SU-DHL-6 (cell line): Measurements from ENCODE around the gene FAM9A.

Source experiments
- H2AFZ ChIP-seq: fragments of 200-600 bp; sonication (generic); 2 replicates; pipeline ENCODE4 v1.6.1; 2014; ENCODE audit warnings: low read depth, mild to moderate bottlenecking, moderate library complexity, mixed read lengths, antibody characterized with exemption, low read length; ENCODE audit not compliant: severe bottlenecking
- H3F3A ChIP-seq: fragments of 200-600 bp; shearing (Covaris generic); 2 replicates; pipeline ENCODE4 v1.6.0; 2016; ENCODE audit warnings: antibody characterized with exemption, mild to moderate bottlenecking; ENCODE audit not compliant: insufficient read depth
- H3K27ac ChIP-seq: fragments of 200-600 bp; sonication (generic); 2 replicates; pipeline ENCODE4 v1.5.1; 2016; ENCODE audit warnings: low read depth, mild to moderate bottlenecking, low read length, moderate library complexity, mixed read lengths
- H3K27me3 ChIP-seq: fragments of 200-600 bp; sonication (generic), shearing (Covaris generic); 2 replicates; pipeline ENCODE4 v1.6.0; 2014; ENCODE audit warnings: mild to moderate bottlenecking, low read length
- H3K36me3 ChIP-seq: fragments of 200-600 bp; sonication (generic); 2 replicates; pipeline ENCODE4 v1.6.1; 2014; ENCODE audit warnings: mild to moderate bottlenecking, low read length, mixed read lengths
- H3K4me2 ChIP-seq: fragments of 300-600, 200-600 bp; shearing (Covaris generic), sonication (generic); 2 replicates; pipeline ENCODE4 v1.6.0; 2014; ENCODE audit warnings: low read length, low read depth, mild to moderate bottlenecking; ENCODE audit not compliant: poor library complexity, severe bottlenecking
- H3K4me3 ChIP-seq: fragments of 200-600 bp; sonication (generic); 2 replicates; pipeline ENCODE4 v1.5.1; 2014; ENCODE audit warnings: antibody characterized with exemption, low read length, mild to moderate bottlenecking, mixed read lengths; ENCODE audit not compliant: insufficient read depth, poor library complexity, severe bottlenecking
- H3K79me2 ChIP-seq: fragments of 200-600 bp; sonication (generic); 2 replicates; pipeline ENCODE4 v1.6.1; 2014; ENCODE audit warnings: mild to moderate bottlenecking, low read length, moderate library complexity; ENCODE audit not compliant: insufficient read depth
- H3K9ac ChIP-seq: fragments of 200-600 bp; sonication (generic); 2 replicates; pipeline ENCODE4 v1.7.0; 2014; ENCODE audit warnings: mild to moderate bottlenecking, low read length
- H3K9me2 ChIP-seq: fragments of 200-600 bp; sonication (generic); replicated peaks from 2 replicates; pipeline ENCODE4 v1.6.1; 2014; ENCODE audit warnings: low read length; ENCODE audit not compliant: insufficient read depth
- H3K9me3 ChIP-seq: fragments of 200-600 bp; sonication (generic); 2 replicates; pipeline ENCODE4 v1.6.1; 2014; ENCODE audit warnings: low read length, mixed read lengths; ENCODE audit not compliant: insufficient read depth
- H4K20me1 ChIP-seq: fragments of 200-600 bp; sonication (generic); 2 replicates; pipeline ENCODE4 v1.6.1; 2014; ENCODE audit warnings: low read depth, mild to moderate bottlenecking, antibody characterized with exemption, low read length, moderate library complexity, mixed read lengths
- CTCF ChIP-seq: fragments of 200-600 bp; sonication (generic); IDR thresholded peaks from one replicate; pipeline ENCODE4 v1.5.1; 2017; ENCODE audit warnings: antibody characterized with exemption, mild to moderate bottlenecking, low read length, moderate library complexity; ENCODE audit not compliant: insufficient read depth, poor library complexity, severe bottlenecking
- EZH2phosphoT487 ChIP-seq: fragments of 200-600 bp; sonication (generic), shearing (Covaris generic); conservative IDR thresholded peaks from 2 replicates; pipeline ENCODE4 v1.6.1; 2018; ENCODE audit warnings: mild to moderate bottlenecking, antibody characterized with exemption, low read length, moderate library complexity, mixed read lengths

The FAM9A gene

GRCh38 chrX:8849458-8849857 is 48.3 kb upstream of the FAM9A start:
- no peaks in the 10 kb centered on the region for H3K9me2 ChIP-seq
- H3K9me3 ChIP-seq: no peaks in the 10 kb centered on the region
- no peaks in the 10 kb centered on the region for H3K27me3 ChIP-seq
- H3F3A ChIP-seq: no peaks in the 10 kb centered on the region
- H2AFZ ChIP-seq: no peak overlapping the region
- H4K20me1 ChIP-seq: no peaks in the 10 kb centered on the region
- TF ChIP-seq CTCF: no peak
- TF ChIP-seq EZH2phosphoT487: no peak
- H3K79me2 ChIP-seq: no peaks in the 10 kb centered on the region
- no peak overlapping the region for H3K4me2 ChIP-seq
- H3K36me3 ChIP-seq: no peaks in the 10 kb centered on the region
- H3K27ac ChIP-seq: no peak overlapping the region
- no peak overlapping the region for H3K4me3 ChIP-seq
- H3K9ac ChIP-seq: no peak overlapping the region

- Histone ChIP-seq H3K36me3 (no peaks in the 10 kb centered on the region), H3K9me2 (no peaks in the 10 kb centered on the region), H3K4me3 (no peak overlapping the region), H3K27me3 (no peaks in the 10 kb centered on the region), H2AFZ (no peak overlapping the region), H3K9me3 (no peaks in the 10 kb centered on the region), H3K9ac (no peak overlapping the region), H4K20me1 (no peaks in the 10 kb centered on the region), H3K27ac (no peak overlapping the region), H3F3A (no peaks in the 10 kb centered on the region), H3K4me2 (no peak overlapping the region), H3K79me2 (no peaks in the 10 kb centered on the region)
- no peak for TF ChIP-seq EZH2phosphoT487
- TF ChIP-seq CTCF: no peak
These were observed 47.7 kb upstream of the FAM9A start for GRCh38 chrX:8848911-8849310.

GRCh38 chrX:8848441-8848840 is 47.3 kb upstream of the FAM9A start:
- Histone ChIP-seq H3K9me2 (no peaks in the 10 kb centered on the region), H3K9me3 (no peaks in the 10 kb centered on the region), H4K20me1 (no peaks in the 10 kb centered on the region), H2AFZ (no peak overlapping the region), H3F3A (no peaks in the 10 kb centered on the region), H3K79me2 (no peaks in the 10 kb centered on the region), H3K27me3 (no peaks in the 10 kb centered on the region), H3K27ac (no peak overlapping the region), H3K4me2 (no peak overlapping the region), H3K36me3 (no peaks in the 10 kb centered on the region), H3K9ac (no peak overlapping the region), H3K4me3 (no peak overlapping the region)
- TF ChIP-seq EZH2phosphoT487 (no peak), CTCF (no peak)

GRCh38 chrX:8847360-8847759 is 46.2 kb upstream of the FAM9A start:
- Histone ChIP-seq H3K9me3 (no peaks in the 10 kb centered on the region), H2AFZ (no peak overlapping the region), H3K9ac (no peak overlapping the region), H3F3A (no peaks in the 10 kb centered on the region), H3K4me2 (no peak overlapping the region), H3K9me2 (no peaks in the 10 kb centered on the region), H3K27me3 (no peaks in the 10 kb centered on the region), H3K4me3 (no peak overlapping the region), H4K20me1 (no peaks in the 10 kb centered on the region), H3K27ac (no peak overlapping the region), H3K79me2 (no peaks in the 10 kb centered on the region), H3K36me3 (no peaks in the 10 kb centered on the region)
- TF ChIP-seq CTCF (no peak), EZH2phosphoT487 (no peak)
